Measurements from ENCODE around the gene CASKIN2.

DNA sequence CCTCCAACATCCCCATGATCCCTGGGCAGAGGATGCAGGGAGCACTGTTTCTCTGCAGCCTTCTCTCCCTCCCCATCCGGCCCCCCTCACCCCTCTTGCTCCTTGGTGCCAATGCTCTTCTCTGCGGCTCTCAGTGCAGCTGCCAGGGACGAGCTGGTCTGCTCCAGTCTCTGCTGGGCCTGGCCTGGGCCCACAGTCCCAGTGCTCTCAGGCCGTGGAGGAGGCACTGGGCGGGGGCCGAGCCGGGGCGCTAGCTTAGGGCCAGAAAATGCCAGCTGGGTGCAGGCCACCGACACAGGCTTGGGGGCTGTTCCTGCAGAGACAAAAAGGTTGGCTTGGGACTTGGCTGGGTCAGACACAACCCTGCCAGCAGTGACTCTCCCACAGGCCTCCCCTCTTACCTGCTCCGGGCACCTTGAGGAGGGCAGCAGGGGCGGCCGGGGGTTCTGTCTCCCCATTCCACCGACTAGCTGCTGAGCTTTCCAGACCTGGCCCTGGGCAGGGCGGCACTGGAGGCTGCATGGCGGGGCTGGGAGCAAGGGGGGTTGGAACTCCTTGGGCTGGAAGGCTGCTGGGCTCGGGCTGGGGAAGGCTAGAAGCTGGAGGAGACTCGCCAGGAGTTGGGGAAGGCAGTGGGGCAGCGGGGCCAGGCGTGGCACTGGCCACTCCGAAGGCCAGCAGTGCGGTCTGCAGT is 13.8 kb downstream of the CASKIN2 start:
- TF ChIP-seq, protein P1, sequence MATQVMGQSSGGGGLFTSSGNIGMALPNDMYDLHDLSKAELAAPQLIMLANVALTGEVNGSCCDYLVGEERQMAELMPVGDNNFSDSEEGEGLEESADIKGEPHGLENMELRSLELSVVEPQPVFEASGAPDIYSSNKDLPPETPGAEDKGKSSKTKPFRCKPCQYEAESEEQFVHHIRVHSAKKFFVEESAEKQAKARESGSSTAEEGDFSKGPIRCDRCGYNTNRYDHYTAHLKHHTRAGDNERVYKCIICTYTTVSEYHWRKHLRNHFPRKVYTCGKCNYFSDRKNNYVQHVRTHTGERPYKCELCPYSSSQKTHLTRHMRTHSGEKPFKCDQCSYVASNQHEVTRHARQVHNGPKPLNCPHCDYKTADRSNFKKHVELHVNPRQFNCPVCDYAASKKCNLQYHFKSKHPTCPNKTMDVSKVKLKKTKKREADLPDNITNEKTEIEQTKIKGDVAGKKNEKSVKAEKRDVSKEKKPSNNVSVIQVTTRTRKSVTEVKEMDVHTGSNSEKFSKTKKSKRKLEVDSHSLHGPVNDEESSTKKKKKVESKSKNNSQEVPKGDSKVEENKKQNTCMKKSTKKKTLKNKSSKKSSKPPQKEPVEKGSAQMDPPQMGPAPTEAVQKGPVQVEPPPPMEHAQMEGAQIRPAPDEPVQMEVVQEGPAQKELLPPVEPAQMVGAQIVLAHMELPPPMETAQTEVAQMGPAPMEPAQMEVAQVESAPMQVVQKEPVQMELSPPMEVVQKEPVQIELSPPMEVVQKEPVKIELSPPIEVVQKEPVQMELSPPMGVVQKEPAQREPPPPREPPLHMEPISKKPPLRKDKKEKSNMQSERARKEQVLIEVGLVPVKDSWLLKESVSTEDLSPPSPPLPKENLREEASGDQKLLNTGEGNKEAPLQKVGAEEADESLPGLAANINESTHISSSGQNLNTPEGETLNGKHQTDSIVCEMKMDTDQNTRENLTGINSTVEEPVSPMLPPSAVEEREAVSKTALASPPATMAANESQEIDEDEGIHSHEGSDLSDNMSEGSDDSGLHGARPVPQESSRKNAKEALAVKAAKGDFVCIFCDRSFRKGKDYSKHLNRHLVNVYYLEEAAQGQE (IDR thresholded peaks at IDR 0.05): no peak
- TF ChIP-seq CTCF (IDR thresholded peaks at IDR 0.05; ENCODE audit: low read depth, low read length, missing input control) (no peak), TAF1 (conservative IDR thresholded peaks at IDR 0.05) (no peak), SP1 (IDR thresholded peaks at IDR 0.05) (no peak), YY1 (IDR thresholded peaks at IDR 0.05) (no peak), ATF3 (IDR thresholded peaks at IDR 0.05) (no peak), RAD21 (IDR thresholded peaks at IDR 0.05) (no peak), NR2F2 (IDR thresholded peaks at IDR 0.05) (no peak), EGR1 (IDR thresholded peaks at IDR 0.05; ENCODE audit: low read depth in 2 of 2) (no peak), GABPA (IDR thresholded peaks at IDR 0.05 in 1 of 2, conservative IDR thresholded peaks at IDR 0.05 in 1 of 2) (no peak)
- TF ChIP-seq, protein P2, sequence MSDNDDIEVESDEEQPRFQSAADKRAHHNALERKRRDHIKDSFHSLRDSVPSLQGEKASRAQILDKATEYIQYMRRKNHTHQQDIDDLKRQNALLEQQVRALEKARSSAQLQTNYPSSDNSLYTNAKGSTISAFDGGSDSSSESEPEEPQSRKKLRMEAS (IDR thresholded peaks at IDR 0.05): no peak

All from liver (tissue), 3 donors.